ENCODE data around the gene KCNMB2. TPM values are rescaled to one million over a fixed set of nuclear protein-coding genes. Genes with fewer than 3 reads are reported as not detected.
"Not testable (repeated sequence)": the region's sequence is repeated elsewhere in the genome, so short reads cannot be mapped to it uniquely, and the experiment has no call there.

The KCNMB2 gene
- total RNA-seq, 1 experiment from 2014 or later = not detected

DNA sequence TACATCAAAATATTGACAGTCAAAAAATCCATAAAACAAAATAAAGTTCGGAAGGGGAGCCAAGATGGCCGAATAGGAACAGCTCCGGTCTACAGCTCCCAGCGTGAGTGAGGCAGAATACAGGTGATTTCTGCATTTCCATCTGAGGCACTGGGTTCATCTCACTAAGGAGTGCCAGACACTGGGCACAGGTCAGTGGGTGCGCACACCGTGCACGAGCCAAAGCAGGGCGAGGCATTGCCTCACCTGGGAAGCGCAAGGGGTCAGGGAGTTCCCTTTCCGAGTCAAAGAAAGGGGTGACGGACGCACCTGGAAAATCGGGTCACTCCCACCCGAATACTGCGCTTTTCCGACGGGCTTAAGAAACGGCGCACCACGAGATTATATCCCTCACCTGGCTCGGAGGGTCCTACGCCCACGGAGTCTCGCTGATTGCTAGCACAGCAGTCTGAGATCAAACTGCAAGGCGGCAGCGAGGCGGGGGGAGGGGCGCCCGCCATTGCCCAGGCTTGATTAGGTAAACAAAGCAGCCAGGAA, 323.7 kb downstream of the KCNMB2 start:
- not testable (repeated sequence) for H3K9me3 ChIP-seq (replicated peaks); H3K27ac ChIP-seq; H3K4me1 ChIP-seq (replicated peaks); H3K27me3 ChIP-seq (replicated peaks); DNase-seq (ENCODE audit: low read depth in 1 of 2, low spot score in 2 of 2); H3K36me3 ChIP-seq; H3K4me3 ChIP-seq

DNA sequence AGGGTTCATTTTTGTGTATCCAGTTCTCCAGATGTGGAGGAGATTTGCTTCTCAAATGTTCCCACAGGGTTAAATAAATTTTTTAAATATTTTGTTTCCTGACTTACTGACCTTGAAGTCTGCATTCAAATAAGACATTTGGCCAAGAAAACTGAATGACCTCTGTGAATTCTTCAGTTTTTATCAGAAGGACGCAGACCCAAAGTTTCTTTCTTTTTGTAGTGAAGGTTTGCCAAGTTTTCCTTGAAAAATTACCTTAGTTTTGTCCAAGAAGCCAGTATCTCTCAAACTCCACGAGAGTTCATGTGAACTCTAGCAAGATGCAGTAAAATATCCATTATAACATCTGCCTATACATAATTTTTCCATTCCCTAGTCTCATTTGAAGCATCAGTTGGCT, 332.4 kb downstream of the KCNMB2 start:
- no peaks in the 10 kb centered on the region for H3K4me1 ChIP-seq (replicated peaks)
- no peak for DNase-seq (ENCODE audit: low read depth in 1 of 2, low spot score in 2 of 2)
- H3K4me3 ChIP-seq = no peak overlapping the region
- no peaks in the 10 kb centered on the region for H3K36me3 ChIP-seq
- H3K9me3 ChIP-seq (replicated peaks) = no peaks in the 10 kb centered on the region
- H3K27ac ChIP-seq = no peak overlapping the region
- H3K27me3 ChIP-seq (replicated peaks) = no peaks in the 10 kb centered on the region

DNA sequence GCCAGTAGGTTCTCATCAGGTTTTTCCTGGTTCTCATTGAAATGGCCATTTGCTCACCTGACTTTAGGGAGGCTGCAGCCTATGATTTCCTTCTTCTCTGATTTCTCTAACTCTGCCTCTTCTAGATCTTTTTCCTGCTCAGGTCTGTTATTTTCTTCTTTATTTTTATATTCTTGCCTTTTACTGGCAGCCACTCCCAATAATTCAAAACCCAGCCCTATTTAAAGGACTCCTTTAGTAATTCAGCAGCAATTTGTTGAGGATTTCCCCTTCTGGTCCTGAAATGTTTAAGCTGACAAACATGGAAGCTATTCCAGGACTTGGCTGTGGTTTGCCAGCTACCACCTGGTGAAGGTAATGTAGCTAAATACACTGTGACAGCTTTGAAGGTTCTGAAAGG, 333.8 kb downstream of the KCNMB2 start:
- no peak for DNase-seq (ENCODE audit: low read depth in 1 of 2, low spot score in 2 of 2)

DNA sequence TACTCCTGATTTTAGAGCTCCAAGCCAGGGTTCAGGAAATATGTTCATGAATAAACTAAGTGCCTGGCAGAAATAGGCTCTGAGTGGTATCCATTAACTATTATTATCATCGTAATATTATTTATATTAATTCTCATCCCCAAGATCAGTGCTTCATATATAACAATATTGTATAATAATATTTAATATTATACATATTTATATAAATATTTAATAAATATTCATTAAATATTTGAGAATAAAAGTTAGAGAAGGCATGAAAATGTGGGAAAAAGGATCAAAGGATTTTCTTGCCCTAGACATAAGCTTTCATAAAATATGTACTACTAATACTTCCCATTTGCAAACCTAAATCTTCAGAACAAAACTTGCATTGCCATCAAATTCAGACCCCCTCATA, 338.9 kb downstream of the KCNMB2 start:
- Histone ChIP-seq H3K9me3 (replicated peaks) (no peaks in the 10 kb centered on the region), H3K27me3 (replicated peaks) (no peaks in the 10 kb centered on the region), H3K4me3 (no peak overlapping the region), H3K4me1 (replicated peaks) (no peaks in the 10 kb centered on the region), H3K36me3 (no peaks in the 10 kb centered on the region), H3K27ac (no peak overlapping the region)
- no peak for DNase-seq (ENCODE audit: low read depth in 1 of 2, low spot score in 2 of 2)

More for the DNA sequence above, 333.8 kb downstream of the KCNMB2 start:
- Histone ChIP-seq H3K27me3 (replicated peaks) (no peaks in the 10 kb centered on the region), H3K36me3 (no peaks in the 10 kb centered on the region), H3K4me1 (replicated peaks) (no peaks in the 10 kb centered on the region), H3K27ac (no peak overlapping the region), H3K9me3 (replicated peaks) (no peaks in the 10 kb centered on the region), H3K4me3 (no peak overlapping the region)

DNA sequence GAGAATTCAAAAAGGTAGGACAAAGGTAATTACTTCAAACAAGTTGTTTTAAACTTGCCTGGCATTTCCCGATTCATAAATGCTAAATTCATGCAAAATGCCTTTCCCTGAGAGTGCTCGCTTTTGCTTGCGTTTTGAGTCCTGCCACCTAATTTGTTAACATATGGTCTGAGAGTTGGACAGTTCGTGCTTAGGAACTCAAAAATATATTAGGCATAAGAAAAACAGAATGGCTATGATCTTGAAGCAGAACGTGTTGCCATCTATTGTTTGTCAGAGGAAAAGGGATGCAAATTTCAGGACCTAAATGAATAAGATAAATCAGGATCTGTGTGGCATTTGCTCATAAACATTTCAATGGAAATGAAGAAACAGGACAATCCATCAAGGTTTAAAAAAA, 339.6 kb downstream of the KCNMB2 start:
- Histone ChIP-seq H3K4me1 (replicated peaks) (no peaks in the 10 kb centered on the region), H3K27ac (no peak overlapping the region)
- no peak for DNase-seq (ENCODE audit: low read depth in 1 of 2, low spot score in 2 of 2)

DNA sequence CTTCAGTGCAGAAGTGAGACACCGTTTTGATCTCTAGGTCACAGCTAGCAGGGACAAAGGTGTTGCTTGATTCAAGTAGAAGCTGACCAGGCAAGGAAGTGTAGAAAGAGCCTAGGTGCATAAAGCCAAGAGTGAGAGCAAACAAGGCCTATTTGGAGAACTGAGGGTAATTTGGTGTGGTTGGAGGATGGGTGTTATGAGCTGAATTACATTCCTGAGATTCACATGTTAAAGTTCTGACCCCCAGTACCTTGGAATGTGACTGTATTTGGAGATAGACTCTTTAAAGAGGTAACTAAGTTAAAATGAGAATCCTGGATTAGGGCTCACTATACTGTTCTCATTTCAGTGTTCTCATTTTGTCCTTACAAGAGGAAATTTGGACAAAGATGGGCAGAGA, 344.0 kb downstream of the KCNMB2 start:
- DNase-seq (ENCODE audit: low read depth in 1 of 2, low spot score in 2 of 2) = no peak
- no peaks in the 10 kb centered on the region for H3K9me3 ChIP-seq (replicated peaks)

More for the DNA sequence above, 339.6 kb downstream of the KCNMB2 start:
- no peaks in the 10 kb centered on the region for H3K27me3 ChIP-seq (replicated peaks)
- H3K36me3 ChIP-seq = no peaks in the 10 kb centered on the region
- H3K9me3 ChIP-seq (replicated peaks) = no peaks in the 10 kb centered on the region
- no peak overlapping the region for H3K4me3 ChIP-seq

More for the DNA sequence above, 344.0 kb downstream of the KCNMB2 start:
- no peaks in the 10 kb centered on the region for H3K4me1 ChIP-seq (replicated peaks)
- no peaks in the 10 kb centered on the region for H3K36me3 ChIP-seq
- H3K27me3 ChIP-seq (replicated peaks) = no peaks in the 10 kb centered on the region
- H3K27ac ChIP-seq = no peak overlapping the region
- H3K4me3 ChIP-seq = no peak overlapping the region
